ENCODE results near the gene KLK6.

KLK6 gene

DNA sequence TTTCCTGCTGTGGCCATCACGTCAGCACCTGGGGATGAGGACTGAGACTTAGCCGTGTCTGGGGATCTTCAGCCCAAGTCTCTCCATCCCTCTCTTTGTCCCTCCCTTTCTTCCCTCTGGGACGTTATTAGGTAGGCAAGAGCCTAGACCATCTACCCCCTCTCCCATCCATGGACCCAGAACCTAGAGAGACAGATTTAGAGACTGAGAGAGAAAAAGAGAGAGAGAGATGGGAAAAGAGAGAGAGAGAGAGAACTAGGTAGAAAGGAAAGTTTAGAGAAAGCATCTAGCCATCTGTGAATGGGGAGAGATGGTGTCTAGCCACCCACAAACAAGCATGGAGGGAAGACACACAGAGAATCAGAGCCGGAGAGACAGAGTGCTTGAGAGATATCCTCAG, 58.7 kb downstream of the KLK6 start:
- no peak for DNase-seq (ENCODE audit: low read depth)

GRCh38 chr19:50909240-50910070, 59.9 kb downstream of the KLK6 start:
- no peak for DNase-seq (ENCODE audit: low read depth)
